ENCODE measurements around the gene TCP11L2.

TCP11L2 gene

GRCh38 chr12:106302401-106303201, at the start of gene TCP11L2:
TCP11L2 (plus strand) TSS chr12:106302733; CDS start chr12:106311076, 8,343 bp downstream.
- no peak for TF ChIP-seq CTCF (IDR thresholded peaks at IDR 0.05)

GRCh38 chr12:106254724-106255123, 47.8 kb upstream of the TCP11L2 start:
- H3K27ac ChIP-seq = no peak overlapping the region

More at GRCh38 chr12:106302401-106303201, at the start of gene TCP11L2:
- peak within 1 kb of the TSS; percentile 95 to 97 for H3K4me3 ChIP-seq (ENCODE audit: low read depth in 1 of 2, low read length in 1 of 2)
- H3K4me1 ChIP-seq (ENCODE audit: control insufficient read depth in 1 of 2, insufficient read depth in 1 of 2, low read depth in 1 of 2, low read length in 1 of 2) = peaks cover 55 to 63% of the 10 kb centered on the region in 2 experiments
- H3K9me3 ChIP-seq = no peaks in the 10 kb centered on the region
- peak within 1 kb of the TSS; percentile 99 for H3K27ac ChIP-seq
- peaks cover 7% of the 10 kb centered on the region for H3K36me3 ChIP-seq
- H3K27me3 ChIP-seq = no peaks in the 10 kb centered on the region

GRCh38 chr12:106255493-106255892, 47.0 kb upstream of the TCP11L2 start:
- no peak for TF ChIP-seq CTCF (IDR thresholded peaks at IDR 0.05)
- Histone ChIP-seq H3K36me3 (no peaks in the 10 kb centered on the region), H3K4me1 (ENCODE audit: control insufficient read depth in 1 of 2, insufficient read depth in 1 of 2, low read depth in 1 of 2, low read length in 1 of 2) (peaks cover 20 to 22% of the 10 kb centered on the region in 2 experiments), H3K4me3 (ENCODE audit: low read depth in 1 of 2, low read length in 1 of 2) (no peak overlapping the region), H3K27ac (no peak overlapping the region), H3K9me3 (no peaks in the 10 kb centered on the region), H3K27me3 (no peaks in the 10 kb centered on the region)

More at GRCh38 chr12:106254724-106255123, 47.8 kb upstream of the TCP11L2 start:
- no peak overlapping the region for H3K4me3 ChIP-seq (ENCODE audit: low read depth in 1 of 2, low read length in 1 of 2)
- H3K27me3 ChIP-seq = no peaks in the 10 kb centered on the region
- H3K9me3 ChIP-seq = no peaks in the 10 kb centered on the region
- peaks cover 23 to 27% of the 10 kb centered on the region in 2 experiments for H3K4me1 ChIP-seq (ENCODE audit: control insufficient read depth in 1 of 2, insufficient read depth in 1 of 2, low read depth in 1 of 2, low read length in 1 of 2)
- no peak for TF ChIP-seq CTCF (IDR thresholded peaks at IDR 0.05)
- no peaks in the 10 kb centered on the region for H3K36me3 ChIP-seq

GRCh38 chr12:106255952-106256351, 46.6 kb upstream of the TCP11L2 start:
- Histone ChIP-seq H3K9me3 (no peaks in the 10 kb centered on the region), H3K36me3 (no peaks in the 10 kb centered on the region), H3K27me3 (no peaks in the 10 kb centered on the region), H3K4me1 (ENCODE audit: control insufficient read depth in 1 of 2, insufficient read depth in 1 of 2, low read depth in 1 of 2, low read length in 1 of 2) (peaks cover 15 to 17% of the 10 kb centered on the region in 2 experiments), H3K4me3 (ENCODE audit: low read depth in 1 of 2, low read length in 1 of 2) (no peak overlapping the region), H3K27ac (no peak overlapping the region)
- no peak for TF ChIP-seq CTCF (IDR thresholded peaks at IDR 0.05)

- peaks cover 9 to 11% of the 10 kb centered on the region in 2 experiments for H3K4me1 ChIP-seq (ENCODE audit: control insufficient read depth in 1 of 2, insufficient read depth in 1 of 2, low read depth in 1 of 2, low read length in 1 of 2)
- no peak for TF ChIP-seq CTCF (IDR thresholded peaks at IDR 0.05)
- no peak overlapping the region for H3K4me3 ChIP-seq (ENCODE audit: low read depth in 1 of 2, low read length in 1 of 2)
- no peaks in the 10 kb centered on the region for H3K27me3 ChIP-seq
- no peak overlapping the region for H3K27ac ChIP-seq
- H3K9me3 ChIP-seq = no peaks in the 10 kb centered on the region
- no peaks in the 10 kb centered on the region for H3K36me3 ChIP-seq
These were observed 46.0 kb upstream of the TCP11L2 start for GRCh38 chr12:106256524-106256923.

Data from neutrophil (primary cell).